Mucosa of rectum (tissue), 2 donors: Measurements from ENCODE around the gene LEO1.

Experiments used
- H3K27ac ChIP-seq, 2 donors: one replicate each; pipeline ENCODE4 v1.7.0; 2013; ENCODE audit warnings: inconsistent platforms in 2 of 2, low read depth in 2 of 2, low read length in 2 of 2
- H3K27me3 ChIP-seq, 2 donors: one replicate each; pipeline ENCODE4 v1.7.0; 2013; ENCODE audit warnings: low read length in 2 of 2; ENCODE audit not compliant: control insufficient read depth in 2 of 2, insufficient read depth in 2 of 2
- H3K36me3 ChIP-seq, 2 donors: one replicate each; pipeline ENCODE4 v1.7.0; 2013; ENCODE audit warnings: low read length in 2 of 2; ENCODE audit not compliant: control insufficient read depth in 2 of 2, insufficient read depth in 2 of 2
- H3K4me1 ChIP-seq, 2 donors: one replicate each; pipeline ENCODE4 v1.7.0; 2013; ENCODE audit warnings: low read length in 2 of 2, mild to moderate bottlenecking in 1 of 2; ENCODE audit not compliant: control insufficient read depth in 2 of 2, insufficient read depth in 2 of 2
- H3K4me3 ChIP-seq, 2 donors: one replicate each; pipeline ENCODE4 v1.7.0; 2013; ENCODE audit warnings: low read length in 2 of 2
- H3K9ac ChIP-seq, 2 donors: one replicate each; pipeline ENCODE4 v1.7.0; 2013; ENCODE audit warnings: low read length in 2 of 2, low read depth in 1 of 2, mild to moderate bottlenecking in 1 of 2
- H3K9me3 ChIP-seq, 2 donors: one replicate each; pipeline ENCODE4 v1.7.0; 2013; ENCODE audit warnings: low read length in 2 of 2; ENCODE audit not compliant: control insufficient read depth in 2 of 2
- donor health status: healthy.
- donor health status: Normal muscosa, but diverticular disease.

Gene LEO1

GRCh38 chr15:51908316-51908715, 63.3 kb downstream of the LEO1 start:
- Histone ChIP-seq H3K36me3 (peaks cover 36 to 40% of the 10 kb centered on the region in 2 donors), H3K4me3 (no peak overlapping the region), H3K9ac (no peak overlapping the region), H3K27me3 (no peaks in the 10 kb centered on the region), H3K4me1 (peaks cover 0 to 8% of the 10 kb centered on the region in 2 donors), H3K9me3 (no peaks in the 10 kb centered on the region), H3K27ac (no peak overlapping the region)

- Histone ChIP-seq H3K4me3 (no peak overlapping the region), H3K9me3 (no peaks in the 10 kb centered on the region), H3K36me3 (peaks cover 41 to 42% of the 10 kb centered on the region in 2 donors), H3K27me3 (no peaks in the 10 kb centered on the region), H3K27ac (no peak overlapping the region), H3K4me1 (peaks cover 0 to 8% of the 10 kb centered on the region in 2 donors), H3K9ac (no peak overlapping the region)
Observed at GRCh38 chr15:51907136-51907862, 64.3 kb downstream of the LEO1 start.

GRCh38 chr15:51904931-51905330, 66.6 kb downstream of the LEO1 start:
- Histone ChIP-seq H3K36me3 (peaks cover 54 to 59% of the 10 kb centered on the region in 2 donors), H3K4me1 (peaks cover 0 to 4% of the 10 kb centered on the region in 2 donors), H3K27me3 (no peaks in the 10 kb centered on the region), H3K27ac (no peak overlapping the region), H3K9ac (no peak overlapping the region), H3K4me3 (no peak overlapping the region), H3K9me3 (no peaks in the 10 kb centered on the region)

- H3K27ac ChIP-seq = no peak overlapping the region
- no peaks in the 10 kb centered on the region for H3K27me3 ChIP-seq
- no peak overlapping the region for H3K9ac ChIP-seq
- peaks cover 0 to 4% of the 10 kb centered on the region in 2 donors for H3K4me1 ChIP-seq
- H3K9me3 ChIP-seq = no peaks in the 10 kb centered on the region
- H3K36me3 ChIP-seq = peaks cover 55 to 57% of the 10 kb centered on the region in 2 donors
- no peak overlapping the region for H3K4me3 ChIP-seq
Observed at GRCh38 chr15:51904421-51904820, 67.2 kb downstream of the LEO1 start.

GRCh38 chr15:51889486-51889885, 82.1 kb downstream of the LEO1 start:
- no peak overlapping the region for H3K9ac ChIP-seq
- no peaks in the 10 kb centered on the region for H3K9me3 ChIP-seq
- peaks cover 18 to 19% of the 10 kb centered on the region in 2 donors for H3K36me3 ChIP-seq

GRCh38 chr15:51888593-51889195, 82.9 kb downstream of the LEO1 start:
- Histone ChIP-seq H3K4me1 (no peaks in the 10 kb centered on the region), H3K36me3 (peaks cover 11 to 12% of the 10 kb centered on the region in 2 donors), H3K9ac (no peak overlapping the region), H3K27ac (no peak overlapping the region), H3K9me3 (no peaks in the 10 kb centered on the region), H3K4me3 (no peak overlapping the region), H3K27me3 (no peaks in the 10 kb centered on the region)

More at GRCh38 chr15:51889486-51889885, 82.1 kb downstream of the LEO1 start:
- no peak overlapping the region for H3K4me3 ChIP-seq
- no peak overlapping the region for H3K27ac ChIP-seq
- H3K4me1 ChIP-seq = no peaks in the 10 kb centered on the region
- no peaks in the 10 kb centered on the region for H3K27me3 ChIP-seq
